ENCODE data around the gene RAB14.
"Not testable (repeated sequence)": the region's sequence is repeated elsewhere in the genome, so short reads cannot be mapped to it uniquely, and the experiment has no call there.

The RAB14 gene

GRCh38 chr9:121189006-121189405, 12.7 kb downstream of the RAB14 start:
- no peak for DNase-seq

GRCh38 chr9:121187636-121188305, 13.9 kb downstream of the RAB14 start:
- no peak for DNase-seq

- no peak for DNase-seq
These were observed 15.8 kb downstream of the RAB14 start for GRCh38 chr9:121185774-121186403.

GRCh38 chr9:121185178-121185745, 16.4 kb downstream of the RAB14 start:
- DNase-seq = no peak

- no peak for DNase-seq
These were observed 17.2 kb downstream of the RAB14 start for GRCh38 chr9:121184463-121184862.

- DNase-seq = no peak
These were observed 17.8 kb downstream of the RAB14 start for GRCh38 chr9:121183666-121184423.

GRCh38 chr9:121182989-121183388, 18.7 kb downstream of the RAB14 start:
- no peak for DNase-seq

- DNase-seq = no peak
These were observed 19.4 kb downstream of the RAB14 start for GRCh38 chr9:121182101-121182836.

- no peak for DNase-seq
These were observed 21.6 kb downstream of the RAB14 start for GRCh38 chr9:121179930-121180681.

GRCh38 chr9:121179373-121179721, 22.3 kb downstream of the RAB14 start:
- not testable (repeated sequence) for DNase-seq

GRCh38 chr9:121178676-121179372, 22.8 kb downstream of the RAB14 start:
- DNase-seq = no peak

- no peak for DNase-seq
These were observed 28.2 kb downstream of the RAB14 start for GRCh38 chr9:121173501-121173900.

- no peak for DNase-seq
These were observed 28.8 kb downstream of the RAB14 start for GRCh38 chr9:121172726-121173487.

GRCh38 chr9:121171236-121171635, 30.4 kb downstream of the RAB14 start:
- no peak for DNase-seq

GRCh38 chr9:121169094-121169601, 32.5 kb downstream of the RAB14 start:
- DNase-seq = no peak

- DNase-seq = no peak
These were observed 33.6 kb downstream of the RAB14 start for GRCh38 chr9:121168052-121168451.

- no peak for DNase-seq
These were observed 41.6 kb downstream of the RAB14 start for GRCh38 chr9:121160025-121160424.

- no peak for DNase-seq
These were observed 43.7 kb downstream of the RAB14 start for GRCh38 chr9:121157939-121158338.

GRCh38 chr9:121156263-121156731, 45.4 kb downstream of the RAB14 start:
- DNase-seq = no peak

- DNase-seq = no peak
These were observed 46.9 kb downstream of the RAB14 start for GRCh38 chr9:121154782-121155181.

GRCh38 chr9:121153642-121154041, 48.0 kb downstream of the RAB14 start:
- DNase-seq = no peak

Data from SIG-M5 (cell line).